NCI-H2171 (cell line): Measurements from ENCODE around the gene RICTOR.

Experiments used
- DNase-seq: peaks from one replicate; lab custom pipeline; 2025; lab: John Stamatoyannopoulos, UW

RICTOR gene

DNA sequence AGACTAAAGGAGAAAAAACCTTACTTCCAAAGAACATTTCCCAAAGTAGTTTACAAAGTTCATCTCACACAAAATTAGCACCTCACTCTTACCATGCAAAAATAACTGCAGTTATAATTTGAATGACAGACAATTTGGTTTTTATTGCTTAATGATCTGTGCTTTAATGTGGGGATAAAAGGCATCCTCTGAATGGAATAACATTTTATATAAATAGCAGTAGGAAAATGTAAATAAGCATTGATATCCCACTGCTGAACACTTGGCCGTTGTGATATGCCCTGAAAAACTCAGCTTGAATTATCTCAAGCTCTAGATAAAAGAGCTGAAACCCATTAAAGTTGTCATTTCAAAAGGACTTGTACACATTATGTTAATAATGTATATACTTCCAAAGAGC, 135.2 kb downstream of the RICTOR start:
- DNase-seq, result no peak

DNA sequence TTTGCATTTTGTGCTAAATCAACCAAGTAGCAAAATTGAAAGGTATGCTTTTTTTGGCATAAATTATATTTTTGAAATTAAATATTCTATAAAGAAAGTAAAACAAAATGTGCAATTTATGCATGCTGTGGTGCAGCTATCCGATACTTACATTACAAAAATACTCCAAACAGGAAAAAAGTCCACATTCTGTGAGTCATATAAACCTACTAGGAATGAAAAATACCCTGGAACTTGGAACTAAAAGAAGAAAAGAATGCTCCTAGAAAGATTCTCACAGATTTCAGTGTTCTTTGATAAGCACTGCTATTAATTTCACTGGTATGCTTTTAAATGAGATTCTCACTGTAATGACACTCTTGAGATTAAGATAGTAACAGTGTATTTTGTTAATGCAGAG, 135.8 kb downstream of the RICTOR start:
- no peak for DNase-seq

DNA sequence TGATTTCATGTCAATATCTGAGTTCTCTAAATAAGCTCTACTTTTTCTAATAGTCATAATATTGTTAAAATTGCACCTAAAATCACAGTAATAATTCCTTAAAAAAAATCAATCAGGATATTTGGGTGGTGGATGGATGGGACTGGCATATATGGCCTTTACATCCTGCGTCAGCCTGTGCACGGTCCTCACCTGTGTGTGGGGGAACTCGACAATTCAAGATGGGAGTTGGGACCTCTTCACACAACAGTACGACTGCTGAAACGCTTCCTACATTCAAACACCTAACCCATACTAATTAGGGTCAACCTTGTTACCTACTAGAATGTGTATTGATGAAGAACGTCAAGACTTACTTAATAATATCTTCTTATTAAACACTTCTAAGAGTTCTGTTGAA, 137.9 kb downstream of the RICTOR start:
- no peak for DNase-seq

DNA sequence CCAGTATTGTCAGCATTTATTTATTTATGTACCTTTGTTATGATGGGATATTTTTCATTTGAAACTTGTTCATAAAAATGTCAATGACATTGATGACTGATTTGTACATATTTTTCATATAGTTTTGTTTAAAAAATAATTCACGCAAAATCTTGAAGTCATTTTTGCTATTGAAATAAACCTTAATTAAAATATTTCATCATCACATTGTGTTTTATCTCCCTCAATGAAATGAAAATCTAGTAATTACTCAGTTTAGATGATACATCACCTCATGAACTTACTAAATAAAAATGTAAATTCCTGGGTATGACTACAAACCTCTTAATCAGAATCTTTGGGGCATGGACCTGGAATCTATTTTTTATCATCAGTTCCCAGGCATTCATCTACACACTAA, 138.8 kb downstream of the RICTOR start:
- DNase-seq, result no peak

DNA sequence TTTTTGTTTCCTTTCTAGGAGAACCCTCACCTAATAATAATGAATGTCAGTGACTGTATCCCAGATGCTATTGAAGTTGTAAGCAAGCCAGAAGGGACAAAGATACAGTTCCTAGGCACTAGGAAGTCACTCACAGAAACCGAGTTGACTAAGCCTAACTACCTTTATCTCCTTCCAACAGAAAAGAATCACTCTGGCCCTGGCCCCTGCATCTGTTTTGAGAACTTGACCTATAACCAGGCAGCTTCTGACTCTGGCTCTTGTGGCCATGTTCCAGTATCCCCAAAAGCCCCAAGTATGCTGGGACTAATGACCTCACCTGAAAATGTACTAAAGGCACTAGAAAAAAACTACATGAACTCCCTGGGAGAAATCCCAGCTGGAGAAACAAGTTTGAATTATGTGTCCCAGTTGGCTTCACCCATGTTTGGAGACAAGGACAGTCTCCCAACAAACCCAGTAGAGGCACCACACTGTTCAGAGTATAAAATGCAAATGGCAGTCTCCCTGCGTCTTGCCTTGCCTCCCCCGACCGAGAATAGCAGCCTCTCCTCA, 141.3 kb downstream of the RICTOR start:
- DNase-seq, result no peak

DNA sequence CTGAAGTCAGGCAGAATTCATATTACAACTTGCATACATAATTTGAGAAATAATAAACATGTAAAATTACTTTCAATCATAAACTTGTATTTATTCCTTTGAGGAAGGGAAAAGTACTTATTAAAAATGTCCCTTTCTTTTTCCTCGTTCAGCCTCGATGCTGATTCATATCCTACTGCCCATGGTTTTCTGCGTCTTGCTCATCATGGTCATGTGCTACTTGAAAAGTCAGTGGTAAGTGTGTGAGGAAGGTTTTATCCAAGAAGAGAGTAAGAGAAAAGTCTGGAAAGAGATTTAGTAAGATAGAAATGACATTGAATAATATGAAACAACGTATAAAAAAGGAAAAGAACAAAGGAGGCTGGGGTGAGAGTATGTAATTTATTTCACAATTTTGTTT, 142.5 kb downstream of the RICTOR start:
- no peak for DNase-seq

DNA sequence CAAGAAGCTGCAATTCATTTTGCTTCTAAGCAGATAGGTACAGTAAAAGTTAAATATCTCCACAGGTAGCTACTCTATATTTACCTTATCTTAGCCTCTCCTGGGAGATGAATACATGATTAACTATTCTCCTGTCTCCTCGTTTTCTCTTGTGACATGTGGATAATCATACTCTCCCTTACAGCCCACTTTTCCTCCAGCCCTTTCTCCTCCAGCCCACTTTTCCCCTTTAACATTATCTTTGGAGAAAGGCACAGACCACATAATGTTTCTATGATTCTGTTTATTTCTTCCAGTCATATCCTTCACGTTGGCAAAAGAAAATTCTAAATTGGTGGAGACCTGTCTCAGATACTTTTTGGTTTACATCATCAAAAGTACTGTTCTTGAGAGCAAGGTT, 144.4 kb downstream of the RICTOR start:
- no peak for DNase-seq

DNA sequence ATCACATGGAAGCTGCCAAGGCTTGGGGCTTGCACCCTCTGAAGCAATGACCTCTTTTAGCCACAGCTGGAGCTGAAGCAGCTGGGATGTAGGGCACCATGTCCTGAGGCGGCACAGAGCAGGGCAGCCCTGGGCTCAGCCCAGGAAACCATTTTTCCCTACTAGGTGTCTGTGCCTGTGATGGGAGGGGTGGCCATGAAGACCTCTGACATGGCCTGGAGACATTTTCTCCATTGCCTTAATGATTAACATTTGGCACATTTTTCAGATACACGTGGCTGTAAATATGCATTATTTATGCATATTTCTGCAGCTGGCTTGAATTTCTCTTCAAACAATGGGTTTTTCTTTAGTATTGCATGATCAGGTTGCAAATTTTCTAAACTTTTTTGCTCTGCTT, 146.7 kb downstream of the RICTOR start:
- DNase-seq, result no peak

DNA sequence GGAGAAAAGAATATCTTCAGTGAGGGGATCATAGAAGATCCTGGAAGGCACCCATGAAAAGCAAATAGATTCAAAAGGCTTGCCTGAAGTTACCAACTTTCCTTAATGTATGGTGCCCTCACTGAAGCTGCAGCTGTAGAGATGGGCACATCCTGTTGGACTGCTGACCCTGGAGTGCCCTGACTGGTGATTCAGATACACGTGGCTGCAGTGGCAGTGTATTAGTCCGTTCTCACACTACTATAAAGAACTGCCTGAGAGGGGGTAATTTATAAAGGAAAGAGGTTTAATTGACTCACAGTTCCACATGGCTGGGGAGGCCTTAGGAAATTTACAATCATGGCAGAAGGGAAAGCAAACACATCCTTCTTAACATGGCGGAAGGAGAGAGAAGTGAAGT, 148.1 kb downstream of the RICTOR start:
- no peak for DNase-seq

DNA sequence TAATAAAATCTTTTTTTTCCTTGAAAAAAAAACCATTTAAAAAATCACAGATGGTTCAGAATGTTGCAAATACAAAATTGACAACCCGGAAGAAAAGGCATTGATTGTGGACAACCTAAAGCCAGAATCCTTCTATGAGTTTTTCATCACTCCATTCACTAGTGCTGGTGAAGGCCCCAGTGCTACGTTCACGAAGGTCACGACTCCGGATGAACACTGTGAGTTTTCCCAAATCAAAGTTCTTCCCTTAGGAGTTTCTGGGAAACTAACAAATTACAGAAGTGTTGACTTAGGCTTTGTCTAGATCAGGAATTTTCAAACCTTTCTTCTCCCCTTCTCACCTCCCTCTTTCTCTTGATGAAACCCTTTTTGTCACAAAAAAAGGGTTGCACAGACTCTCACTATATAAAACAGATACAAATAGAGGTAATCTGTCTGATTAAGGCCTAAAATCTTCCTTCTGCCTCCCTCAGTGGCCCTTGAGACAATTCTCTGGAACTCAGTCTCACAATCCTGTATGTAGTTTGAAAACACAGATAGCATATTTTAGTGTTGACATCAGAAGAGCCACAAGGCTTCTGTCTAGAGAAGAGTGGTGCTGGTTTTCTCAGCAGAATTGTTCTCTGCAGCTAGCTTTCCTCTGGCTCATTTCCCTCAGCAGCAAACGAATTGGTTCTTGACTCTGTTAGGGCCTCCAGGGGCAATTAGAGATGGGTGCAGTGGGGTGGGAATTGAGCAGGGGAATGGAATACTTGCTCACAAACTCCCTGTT, 148.9 kb downstream of the RICTOR start:
- DNase-seq, result no peak

DNA sequence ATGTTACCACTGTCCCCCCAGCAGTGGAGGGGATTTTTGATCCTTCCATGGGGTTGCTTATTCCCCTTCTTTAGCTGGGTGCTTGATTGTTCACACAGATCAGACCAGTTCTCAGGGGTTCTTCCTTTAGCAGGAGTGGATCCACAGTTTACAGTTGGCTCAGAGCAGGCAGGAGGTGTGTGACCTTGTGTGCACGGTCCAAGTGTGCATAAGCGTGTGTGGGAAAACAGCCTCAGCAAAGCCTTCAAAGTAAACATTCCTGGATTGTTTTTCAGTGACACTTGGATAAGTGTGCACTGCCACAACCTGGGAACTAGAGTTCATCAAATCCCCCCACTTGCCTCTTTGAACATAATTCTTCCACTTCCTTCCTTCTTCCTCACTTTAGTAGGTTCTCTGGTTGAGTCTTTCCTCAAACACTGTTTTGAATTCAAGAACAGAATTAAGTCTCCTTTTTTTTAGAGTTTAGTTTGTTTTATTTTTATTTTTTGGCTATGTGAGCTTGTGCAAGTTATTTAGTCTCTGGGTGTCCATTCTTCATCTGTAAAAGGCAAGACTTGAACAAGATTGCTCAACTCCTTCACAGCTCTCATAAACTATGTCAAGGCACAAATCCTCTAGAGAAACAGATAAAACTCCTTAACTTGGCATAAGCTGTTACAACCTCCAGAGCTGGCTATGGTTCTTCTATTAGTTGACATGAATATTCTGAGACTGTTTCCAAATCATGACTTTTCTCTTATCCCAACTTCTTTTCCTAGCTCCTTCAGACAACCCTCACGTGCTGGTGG, 150.3 kb downstream of the RICTOR start:
- DNase-seq, result no peak

DNA sequence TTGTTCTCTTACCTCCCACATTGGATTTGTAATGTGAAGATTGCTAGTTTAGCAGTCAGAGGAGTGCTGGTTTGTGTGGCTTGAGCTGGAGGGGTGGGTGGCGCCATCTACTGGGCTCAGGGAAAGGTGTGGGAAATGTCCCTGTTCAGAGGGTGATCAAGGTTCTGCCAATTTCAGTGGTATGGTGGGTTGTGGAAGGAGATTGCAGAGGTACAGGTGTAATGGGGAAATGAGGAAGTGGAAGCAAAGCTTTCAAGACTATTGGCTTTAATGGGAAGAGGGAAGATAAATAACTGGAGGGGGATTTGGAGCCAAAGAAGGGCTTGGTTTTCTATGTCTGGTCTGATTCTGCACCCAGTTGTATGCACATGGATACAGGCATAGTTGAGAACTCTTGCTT, 152.0 kb downstream of the RICTOR start:
- peak; percentile 9 for DNase-seq

DNA sequence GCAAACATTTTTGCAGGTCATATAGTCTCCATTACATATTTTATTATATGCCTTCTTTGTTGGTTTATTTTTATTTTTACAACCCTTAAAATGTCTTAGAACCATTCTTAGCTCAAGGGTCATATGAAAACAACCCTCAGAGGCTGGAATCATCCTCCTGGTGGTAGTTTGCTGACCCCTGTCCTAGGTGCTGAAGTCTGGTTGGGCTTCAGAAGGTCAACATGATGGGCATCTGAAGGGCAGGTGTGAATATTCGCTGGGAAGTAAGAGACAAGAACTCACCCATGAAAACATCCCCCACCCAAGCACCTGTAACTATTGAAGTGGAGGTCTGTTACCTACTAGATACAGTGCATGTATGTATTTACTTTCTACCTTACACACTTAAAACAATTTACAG, 153.0 kb downstream of the RICTOR start:
- DNase-seq, result no peak

DNA sequence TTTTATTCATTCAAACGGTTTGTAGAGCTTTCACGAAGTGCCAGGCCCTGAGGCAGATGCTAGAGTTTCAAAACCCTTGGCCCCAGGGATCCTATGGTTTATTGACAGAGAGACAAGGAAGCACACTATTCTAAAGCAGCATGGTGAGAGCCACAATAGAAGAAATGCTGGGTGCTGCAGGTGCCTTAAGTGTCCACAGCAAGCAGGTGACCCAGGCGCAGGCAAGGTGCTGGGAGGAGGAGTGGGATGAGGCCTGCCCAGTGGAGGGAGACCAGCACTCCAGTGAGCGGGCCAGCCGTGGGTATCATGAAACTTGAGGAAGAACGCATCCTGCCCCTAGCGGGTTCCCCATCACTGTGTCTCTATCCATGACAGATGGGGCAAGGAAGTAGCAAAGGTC, 157.4 kb downstream of the RICTOR start:
- no peak for DNase-seq

DNA sequence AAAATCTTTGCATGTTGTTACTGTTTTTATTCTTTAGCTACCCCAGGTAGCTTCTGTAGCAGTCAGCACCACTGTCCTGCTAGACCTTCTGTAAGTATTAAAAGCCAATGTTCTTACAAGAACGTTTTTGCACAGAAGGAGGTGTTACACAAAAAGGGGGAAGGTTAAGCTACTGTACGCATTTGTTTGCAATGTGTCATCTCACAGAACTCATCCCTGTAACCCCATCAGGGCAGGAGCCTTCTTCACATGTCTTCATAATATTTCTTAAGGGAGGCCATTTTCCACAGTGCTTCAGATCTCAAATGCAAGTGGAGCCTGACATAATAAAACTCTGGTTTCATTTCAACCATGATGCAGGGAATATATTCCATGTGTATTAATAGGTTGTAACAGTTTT, 160.5 kb downstream of the RICTOR start:
- DNase-seq, result no peak

DNA sequence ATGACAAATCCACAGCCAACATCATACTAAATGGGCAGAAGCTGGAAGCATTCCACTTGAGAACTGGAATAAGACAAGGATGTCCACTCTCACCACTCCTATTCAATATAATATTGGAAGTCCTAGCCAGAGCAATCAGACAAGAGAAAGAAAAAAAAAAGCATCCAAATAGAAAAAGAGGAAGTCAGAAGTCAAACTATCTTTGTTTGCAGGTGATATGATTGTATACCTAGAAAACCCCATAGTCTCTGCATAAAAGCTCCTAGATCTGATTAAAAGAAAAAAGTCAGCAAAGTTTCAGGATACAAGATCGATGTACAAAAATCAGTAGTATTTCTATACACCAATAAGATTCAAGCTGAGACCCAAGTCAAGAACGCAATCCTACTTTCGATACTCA, 162.3 kb downstream of the RICTOR start:
- no peak for DNase-seq

DNA sequence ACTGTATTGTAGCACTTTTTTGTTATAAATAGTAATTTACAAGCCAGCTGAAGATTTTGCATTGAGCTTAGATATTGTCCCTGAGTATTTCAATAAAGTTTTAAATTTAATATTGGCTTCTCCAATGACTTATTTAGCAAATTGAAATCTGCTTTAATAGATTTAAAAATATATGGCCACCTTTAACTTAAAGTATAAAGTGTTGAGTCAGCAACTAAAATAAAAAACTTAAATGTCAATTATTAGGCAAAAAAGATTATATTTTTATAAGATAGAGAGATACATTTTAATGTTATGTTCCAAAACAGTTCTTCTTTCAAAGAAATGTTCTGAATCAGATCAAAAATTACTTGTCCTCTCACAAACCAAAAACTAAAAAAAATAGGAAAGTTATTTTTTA, 167.7 kb downstream of the RICTOR start:
- no peak for DNase-seq

DNA sequence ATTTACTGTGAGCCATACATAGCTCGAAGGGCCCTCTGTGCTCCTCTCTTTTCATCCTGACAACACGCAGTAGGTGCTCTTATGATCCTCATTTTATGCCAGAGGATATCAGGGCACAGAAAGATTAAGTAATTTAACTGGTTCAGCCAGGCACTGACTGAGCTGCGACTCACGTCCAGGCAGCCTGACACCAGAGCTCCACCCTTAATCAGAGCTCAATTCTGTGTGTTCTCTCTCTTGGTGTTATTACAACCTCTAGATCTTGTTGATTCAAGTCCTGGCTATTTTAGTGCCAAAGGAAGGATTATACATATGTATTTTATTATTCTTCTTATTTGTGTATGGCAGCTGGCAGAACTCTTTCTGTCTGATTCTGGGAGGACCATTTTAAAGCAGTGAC, 168.7 kb downstream of the RICTOR start:
- no peak for DNase-seq

DNA sequence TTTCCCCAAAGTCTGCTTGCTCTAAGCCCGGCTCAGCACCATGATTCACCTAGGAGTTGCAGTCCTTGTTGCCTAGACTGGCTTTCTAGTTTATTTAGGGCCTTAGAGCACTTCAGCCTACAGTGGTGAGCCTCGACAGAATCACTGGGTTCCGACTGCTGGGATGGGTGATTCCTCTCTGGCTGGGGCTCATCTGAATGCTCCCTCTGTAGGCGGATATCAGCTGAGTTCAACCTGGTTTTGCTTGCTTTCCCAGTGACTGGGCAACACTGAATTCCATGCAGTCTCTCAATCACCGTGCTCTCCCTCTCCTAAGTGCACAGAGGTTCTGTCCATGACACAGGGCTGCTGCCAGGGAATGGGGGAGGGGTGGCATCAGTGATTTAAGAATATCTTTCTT, 174.3 kb downstream of the RICTOR start:
- DNase-seq, result no peak

DNA sequence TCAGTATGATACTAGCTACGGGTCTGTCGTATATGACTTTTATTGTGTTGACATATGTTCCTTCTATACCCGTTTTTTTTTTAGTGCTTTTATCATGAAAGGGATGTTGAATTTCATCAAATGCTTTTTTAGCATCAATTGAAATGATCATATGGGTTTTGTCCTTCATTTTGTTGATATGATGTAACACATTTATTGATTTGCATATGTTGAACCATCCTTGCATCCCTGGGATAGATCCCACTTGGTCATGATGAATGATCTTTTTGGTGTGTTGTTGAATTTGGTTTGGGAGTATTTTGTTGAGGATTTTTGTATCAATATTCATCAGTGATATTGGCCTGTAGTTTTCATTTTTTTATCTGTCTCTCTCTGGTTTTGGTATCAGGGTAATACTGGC, 177.4 kb downstream of the RICTOR start:
- no peak for DNase-seq

DNA sequence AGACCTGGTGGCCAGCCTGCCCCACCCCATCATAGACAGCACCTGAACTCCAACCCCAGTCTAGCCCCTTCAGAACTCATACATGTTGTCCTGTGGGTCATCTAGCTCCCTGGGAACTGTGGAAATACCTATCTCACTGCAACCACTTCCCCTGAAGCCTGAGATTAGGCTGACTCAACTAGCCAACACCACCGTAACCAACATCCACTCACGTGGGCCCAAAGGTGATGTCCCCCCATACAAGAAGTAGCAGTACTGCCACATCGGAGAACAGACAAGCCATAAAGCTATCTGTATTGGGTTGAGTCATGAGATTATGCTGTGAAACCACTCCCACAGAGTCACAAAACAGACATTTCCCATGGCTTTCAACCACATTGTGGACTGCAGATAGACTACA, 181.8 kb downstream of the RICTOR start:
- no peak for DNase-seq

DNA sequence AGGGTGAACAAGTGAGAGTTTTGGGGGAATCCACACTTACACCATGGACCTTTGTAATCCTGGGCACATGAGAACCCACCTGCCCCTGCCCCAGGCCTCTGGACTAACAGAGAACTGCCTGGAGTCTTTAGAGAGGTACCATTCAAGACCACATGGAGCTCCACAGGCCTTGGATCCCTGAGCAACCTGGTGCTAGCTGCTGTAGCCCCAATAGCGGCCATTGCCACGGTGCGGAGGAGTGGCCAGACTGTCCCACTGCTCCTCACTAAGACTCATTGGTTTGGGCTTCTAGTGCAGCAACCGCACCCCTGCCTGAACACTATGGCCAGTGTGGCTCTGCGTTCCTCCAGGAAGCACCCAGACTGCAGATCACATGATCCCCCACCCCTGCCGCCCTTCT, 182.6 kb downstream of the RICTOR start:
- DNase-seq, result no peak

DNA sequence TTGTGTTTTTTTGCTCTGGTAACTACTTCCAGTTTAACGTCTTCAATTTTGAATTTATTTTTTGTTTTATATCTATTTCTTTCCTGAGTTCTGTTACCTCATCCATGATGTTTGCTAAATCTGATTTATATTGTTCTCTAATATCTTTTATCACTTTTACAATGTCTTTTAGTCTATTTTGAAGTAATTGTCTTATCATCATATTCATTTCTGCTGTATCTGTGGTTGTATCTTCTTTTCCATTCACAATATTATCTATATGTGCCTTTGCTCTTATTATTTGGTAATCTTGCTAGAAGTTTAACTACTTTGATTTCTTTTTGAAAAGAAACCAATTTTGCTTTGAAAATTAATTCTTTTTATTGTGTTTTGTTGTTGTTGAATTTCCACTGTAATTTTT, 184.8 kb downstream of the RICTOR start:
- DNase-seq, result no peak
